GM21529 (cell line): ENCODE results near the gene SNX17.

Experiments used
- ATAC-seq: cut with Tn5 transposase; IDR thresholded peaks from one replicate; pipeline ENCODE4 v1.9.1; 2021; ENCODE audit not compliant: unreplicated experiment

Gene SNX17

DNA sequence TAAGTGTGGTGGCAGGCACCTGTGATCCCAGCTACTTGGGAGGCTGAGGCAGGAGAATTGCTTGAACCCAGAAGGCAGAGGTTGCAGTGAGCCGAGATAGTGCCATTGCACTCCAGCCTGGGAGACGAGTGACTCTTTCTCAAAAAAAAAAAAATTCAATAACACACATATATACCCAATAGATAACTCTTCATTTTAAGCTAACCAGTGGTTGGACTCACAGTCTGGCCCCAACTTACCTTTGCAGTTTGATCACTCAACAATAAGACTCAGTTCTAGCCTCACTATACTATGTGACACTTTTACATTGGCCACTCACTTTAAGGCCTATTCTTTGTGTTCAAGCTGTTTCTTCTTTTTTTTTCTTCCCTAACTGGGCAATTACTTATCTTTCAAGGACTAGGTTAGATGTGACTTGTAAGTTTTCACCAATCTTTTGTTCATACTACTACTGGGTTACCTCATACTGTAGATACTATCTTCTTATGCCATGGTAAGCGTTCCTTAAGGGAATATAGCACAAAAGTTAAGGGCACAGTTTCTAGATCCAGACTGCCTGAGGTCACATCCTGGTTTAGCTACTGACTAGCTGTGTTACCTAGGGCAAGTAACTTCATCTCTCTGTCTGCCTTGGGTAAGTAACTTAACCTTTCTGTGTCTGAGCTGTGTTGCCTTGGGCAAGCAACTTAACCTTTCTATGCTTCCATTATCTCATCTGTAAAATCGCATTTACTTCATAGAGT, 7.6 kb upstream of the SNX17 start:
- ATAC-seq = no peak

DNA sequence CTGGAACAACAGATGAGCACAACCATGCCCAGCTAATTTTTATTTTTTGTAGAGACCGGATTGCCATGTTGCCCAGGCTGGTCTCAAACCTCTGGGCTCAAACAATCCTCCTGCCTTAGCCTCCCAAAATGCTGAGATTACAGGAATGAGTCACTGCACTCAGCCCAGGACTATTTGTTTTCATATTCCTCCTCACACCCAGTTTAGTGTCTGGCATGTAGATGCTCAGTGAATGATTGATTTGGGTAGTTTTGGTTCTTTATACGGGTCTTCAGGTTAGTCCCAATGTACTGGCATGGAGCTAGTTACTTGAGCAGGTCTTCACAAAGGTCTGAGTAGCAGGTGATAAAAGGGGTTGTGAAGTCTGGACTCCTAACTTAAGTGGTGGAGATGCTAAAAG, 6.5 kb upstream of the SNX17 start:
- ATAC-seq = no peak

GRCh38 chr2:27369471-27370025, 868 bp upstream of the SNX17 start:
- ATAC-seq = peak; percentile 17

DNA sequence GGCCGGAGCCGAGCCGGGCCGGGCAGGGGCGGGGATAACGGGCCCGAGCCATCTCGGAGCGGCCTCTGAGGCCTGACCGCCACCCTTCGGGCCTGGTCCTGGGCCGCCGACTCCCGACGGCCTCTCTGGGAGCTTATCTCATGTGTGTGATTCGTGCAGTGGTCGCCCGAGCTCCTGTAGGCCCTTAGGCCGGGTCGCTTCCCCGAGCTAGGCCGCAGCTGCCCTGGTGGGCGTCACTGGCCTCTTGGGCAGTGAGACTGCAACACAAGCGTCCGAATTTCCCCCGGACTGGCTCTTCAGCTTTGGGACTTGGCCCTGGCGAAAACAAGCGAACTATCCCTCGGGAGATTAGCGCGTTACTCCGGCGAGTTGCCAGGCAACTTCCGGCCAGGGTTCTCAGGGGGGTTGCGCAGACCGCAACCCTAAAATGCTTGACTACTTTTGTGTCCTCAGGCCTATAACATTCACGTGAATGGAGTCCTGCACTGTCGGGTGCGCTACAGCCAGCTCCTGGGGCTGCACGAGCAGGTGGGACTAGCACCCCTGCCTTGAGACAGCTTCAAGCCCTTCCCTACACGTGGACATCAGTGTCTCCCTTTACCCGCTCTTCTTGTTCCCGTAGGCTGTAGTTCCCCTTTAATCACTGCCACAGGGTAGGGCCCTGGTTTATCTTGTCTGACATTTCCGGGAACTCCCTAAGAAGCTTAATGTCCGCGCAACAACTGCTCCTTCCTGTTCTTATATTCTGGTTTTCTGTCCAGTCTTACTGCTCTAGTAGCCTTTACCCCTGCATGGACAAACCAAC, 602 bp downstream of the SNX17 start:
- peak; percentile 21 for ATAC-seq

DNA sequence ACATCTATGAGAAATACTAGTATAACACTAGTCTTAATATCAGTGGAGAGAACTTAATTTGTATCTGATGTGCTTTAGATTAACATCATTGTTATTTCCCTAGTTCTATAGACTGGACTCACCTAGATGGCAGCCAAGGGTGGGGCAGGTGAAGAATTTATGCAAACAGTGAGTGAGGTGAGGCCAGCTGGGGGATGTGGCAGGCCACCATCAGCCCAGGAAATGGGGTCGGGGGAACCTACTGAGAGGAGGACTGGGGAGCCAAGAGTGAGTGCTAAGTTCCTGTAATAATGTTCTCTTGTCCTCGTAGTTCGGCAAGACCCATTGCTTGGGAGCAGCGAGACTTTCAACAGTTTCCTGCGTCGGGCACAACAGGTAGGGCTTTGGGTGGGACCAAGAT, 2.5 kb downstream of the SNX17 start:
- no peak for ATAC-seq

- ATAC-seq = no peak
Measured at GRCh38 chr2:27373567-27373966, 3.2 kb downstream of the SNX17 start.

DNA sequence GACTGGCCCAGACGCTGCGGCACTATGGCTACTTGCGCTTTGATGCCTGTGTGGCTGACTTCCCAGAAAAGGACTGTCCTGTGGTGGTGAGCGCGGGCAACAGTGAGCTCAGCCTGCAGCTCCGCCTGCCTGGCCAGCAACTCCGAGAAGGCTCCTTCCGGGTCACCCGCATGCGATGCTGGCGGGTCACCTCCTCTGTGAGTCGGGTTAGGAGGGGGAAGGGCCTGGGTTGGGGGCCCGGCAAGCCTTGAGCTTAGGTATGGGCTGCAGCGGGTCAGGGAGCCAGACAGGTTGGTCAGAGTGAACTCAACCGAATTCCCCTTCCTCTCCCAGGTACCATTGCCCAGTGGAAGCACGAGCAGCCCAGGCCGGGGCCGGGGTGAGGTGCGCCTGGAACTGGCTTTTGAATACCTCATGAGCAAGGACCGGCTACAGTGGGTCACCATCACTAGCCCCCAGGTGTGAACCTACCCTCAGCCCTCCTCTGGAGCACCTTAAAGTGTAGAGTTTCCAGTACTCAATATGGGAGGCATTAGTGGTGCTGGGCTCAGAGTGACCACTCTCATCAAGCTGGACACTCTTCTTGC, 5.2 kb downstream of the SNX17 start:
- ATAC-seq = no peak

DNA sequence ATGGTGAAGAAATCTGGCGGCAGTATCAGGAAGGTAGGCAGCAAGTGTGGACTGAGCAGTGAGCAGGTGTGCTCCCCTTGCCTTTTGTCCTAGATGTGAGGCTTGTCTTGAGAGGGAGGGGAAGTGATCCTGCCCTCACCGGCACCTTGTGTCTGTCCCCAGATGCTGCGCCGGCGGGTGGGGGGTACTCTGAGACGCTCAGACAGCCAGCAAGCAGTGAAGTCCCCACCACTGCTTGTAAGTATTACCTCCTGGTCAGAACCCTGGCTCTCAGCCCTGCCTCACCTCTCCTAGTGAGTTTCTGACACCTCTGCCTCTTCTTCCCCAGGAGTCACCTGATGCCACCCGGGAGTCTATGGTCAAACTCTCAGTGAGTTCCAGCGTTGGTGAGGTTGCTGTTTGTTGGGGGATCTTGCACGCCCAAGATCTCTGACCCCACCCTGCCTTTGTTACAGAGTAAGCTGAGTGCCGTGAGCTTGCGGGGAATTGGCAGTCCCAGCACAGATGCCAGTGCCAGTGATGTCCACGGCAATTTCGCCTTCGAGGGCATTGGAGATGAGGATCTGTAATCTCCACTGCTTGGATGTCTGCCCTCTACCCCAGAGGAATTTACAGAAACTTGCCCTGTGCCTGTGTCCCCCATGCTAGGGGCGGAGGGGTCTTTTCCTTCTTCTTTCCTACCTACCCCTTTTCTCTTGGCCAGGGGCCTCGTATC, 5.9 kb downstream of the SNX17 start:
- ATAC-seq = no peak

GRCh38 chr2:27376866-27377617, 6.6 kb downstream of the SNX17 start:
- no peak for ATAC-seq

DNA sequence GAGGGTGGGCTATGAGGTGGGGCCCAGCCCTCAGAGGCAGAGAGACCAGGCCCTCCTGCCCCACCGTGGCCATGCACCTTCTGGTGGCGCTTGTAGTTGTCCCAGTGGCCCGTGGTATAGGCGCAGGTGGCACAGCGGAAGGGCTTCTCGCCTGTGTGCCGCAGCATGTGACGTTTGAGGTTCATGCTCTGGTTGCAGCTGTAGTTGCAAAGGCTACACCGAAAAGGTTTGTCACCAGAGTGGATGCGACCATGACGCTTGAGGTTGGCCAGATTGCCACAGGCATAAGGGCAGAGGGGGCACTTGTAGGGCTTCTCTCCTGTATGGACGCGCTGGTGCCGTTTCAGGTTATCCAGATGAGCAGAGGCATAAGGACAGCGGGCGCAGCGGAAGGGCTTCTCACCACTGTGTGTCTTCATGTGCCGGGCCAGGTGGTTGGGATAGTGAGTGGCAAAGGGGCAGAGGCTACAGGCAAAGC, 7.2 kb downstream of the SNX17 start:
- ATAC-seq = no peak

- ATAC-seq = no peak
Measured at GRCh38 chr2:27378096-27378808, 7.8 kb downstream of the SNX17 start.

- ATAC-seq = no peak
Measured at GRCh38 chr2:27378809-27379290, 8.4 kb downstream of the SNX17 start.

DNA sequence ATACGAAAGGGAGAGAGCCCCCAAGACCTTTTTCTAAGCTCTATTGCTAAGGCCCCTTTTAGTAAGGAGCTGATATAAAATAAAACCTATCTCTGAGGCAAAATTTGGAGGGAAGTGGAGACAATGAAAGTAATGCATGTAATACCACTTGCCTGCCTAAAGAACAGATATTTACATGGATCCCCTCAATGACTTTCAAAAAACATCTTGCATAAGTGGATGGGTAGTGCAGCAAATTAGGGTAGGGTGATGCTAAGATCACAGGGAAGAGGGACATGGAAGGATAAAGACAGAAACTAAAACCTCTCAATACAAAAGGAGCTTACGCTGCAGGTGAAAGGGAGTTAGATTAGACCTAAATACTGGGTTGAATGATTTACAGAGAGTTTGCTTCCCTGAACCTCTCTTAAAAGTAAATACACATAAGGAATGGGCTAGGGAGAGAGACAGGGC, 9.0 kb downstream of the SNX17 start:
- ATAC-seq = no peak

GRCh38 chr2:27379836-27380625, 9.6 kb downstream of the SNX17 start:
- ATAC-seq = peak; percentile 24

DNA sequence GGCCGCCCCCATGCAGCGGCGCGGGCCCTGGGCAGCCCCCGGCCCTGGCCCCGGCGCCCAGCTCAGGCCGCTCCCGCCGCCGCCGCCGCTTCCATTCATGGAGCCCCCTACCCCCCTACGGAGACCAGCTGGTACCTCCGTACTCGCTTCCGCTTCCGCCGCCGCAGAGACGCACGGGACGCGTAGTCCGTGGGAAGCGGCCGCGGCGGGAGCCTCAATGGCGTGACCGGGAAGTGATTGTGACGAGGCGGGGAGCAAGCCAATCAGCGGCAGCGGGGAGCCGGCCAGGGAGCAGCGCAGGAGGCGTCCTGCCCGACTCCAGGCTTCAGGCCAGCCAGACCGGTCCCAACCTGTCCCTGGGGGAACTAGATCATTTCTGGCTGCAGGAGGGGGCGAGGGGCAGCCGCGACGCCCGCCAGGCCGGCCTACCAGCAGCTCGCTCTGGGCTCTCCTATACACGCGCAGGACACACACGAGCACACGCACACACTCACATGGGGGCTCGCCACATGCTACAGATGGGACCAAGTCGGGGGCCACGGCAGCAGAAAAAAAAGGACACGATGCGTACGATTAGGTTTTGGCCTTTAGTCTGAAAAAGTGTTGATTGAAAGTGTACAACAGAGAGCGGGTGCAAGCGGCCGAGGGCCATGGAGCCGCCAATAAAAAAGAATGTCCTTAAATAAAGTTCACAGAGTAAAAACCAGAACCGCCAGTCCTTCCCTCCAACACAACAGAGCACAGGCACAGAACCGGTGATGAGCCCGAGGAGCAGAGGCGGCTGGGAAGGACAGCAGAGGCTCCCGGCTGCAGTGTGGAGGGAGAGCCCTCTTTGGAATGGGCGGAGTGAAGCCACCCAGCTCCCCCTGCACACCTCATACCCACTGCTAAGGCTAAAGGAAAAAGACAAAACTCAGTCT, 10.5 kb downstream of the SNX17 start, which contains the start of gene ZNF513:
TSS of gene ZNF513 (minus strand) at position 109 of the 920 bp plus-strand sequence. CDS start 208 bp downstream, outside the sequence.
- ATAC-seq = peak; percentile 87

DNA sequence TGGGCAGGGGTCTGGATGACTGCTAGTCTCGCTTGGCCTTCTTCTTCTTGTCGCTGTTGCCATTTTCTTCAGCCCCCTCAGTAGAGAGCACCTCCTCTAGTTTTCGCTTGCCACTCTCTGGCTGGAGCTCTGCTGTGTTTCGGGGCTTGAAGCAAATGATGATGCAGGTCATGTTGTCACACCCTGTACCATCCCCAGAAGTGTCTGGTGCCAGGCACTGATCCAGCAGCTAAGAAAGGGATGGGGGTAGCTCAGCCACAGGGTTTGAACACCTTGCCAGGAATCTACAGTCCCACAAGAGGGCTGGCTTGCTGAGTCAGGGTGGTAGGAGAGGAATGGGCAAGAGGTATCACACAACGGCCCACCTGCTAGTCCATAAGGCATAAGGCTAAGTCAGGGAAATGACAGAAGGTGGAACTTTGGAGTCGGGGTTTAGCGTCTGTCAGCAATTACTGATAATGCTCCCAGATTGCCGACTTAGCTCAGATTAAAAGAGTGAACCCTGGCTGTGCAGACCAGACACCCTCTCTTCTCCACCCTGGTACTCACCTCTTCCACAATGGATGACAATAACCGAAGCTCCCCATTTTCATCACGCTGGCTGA, 11.3 kb downstream of the SNX17 start:
- no peak for ATAC-seq
